ENCODE data around the gene DGCR6L. TPM values are rescaled to one million over a fixed set of nuclear protein-coding genes. Genes with fewer than 3 reads are reported as not detected.
"Not testable (repeated sequence)": the region's sequence is repeated elsewhere in the genome, so short reads cannot be mapped to it uniquely, and the experiment has no call there.

Gene DGCR6L
- total RNA-seq, 5 donors from 2014 or later (not counting 1 experiment from before 2014, with no cell fraction given) = 34.9 to 50.7 (median 46.7) TPM

DNA sequence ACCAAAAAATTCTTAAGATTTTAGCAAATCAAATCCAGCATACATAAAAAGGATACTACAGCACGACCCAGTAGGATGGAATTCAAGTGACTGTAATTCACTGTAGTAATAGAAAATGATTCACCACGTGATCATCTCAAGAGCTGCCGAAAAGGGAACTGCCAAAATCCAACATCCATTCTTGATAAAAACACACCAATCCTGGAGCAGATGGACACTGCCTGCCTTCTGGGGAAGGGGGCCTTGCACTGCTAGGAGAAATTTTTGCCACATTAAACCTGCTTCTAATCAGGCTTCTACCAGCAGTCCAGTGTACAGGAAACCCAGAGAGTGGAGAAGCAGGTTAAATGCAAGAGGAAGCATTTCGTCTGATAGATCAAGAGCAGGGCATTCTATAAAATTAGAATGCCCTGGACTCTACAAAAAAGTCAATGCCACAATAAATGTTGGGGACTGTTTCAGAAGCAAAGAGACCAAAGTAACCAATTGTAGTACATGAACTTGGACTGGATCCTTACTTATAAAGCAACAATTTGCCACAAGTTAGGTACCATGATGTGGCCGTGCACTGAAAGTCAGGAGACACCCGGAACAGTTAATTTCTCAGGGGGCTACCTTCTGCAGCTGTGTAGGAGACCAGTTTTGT is 1.7 kb downstream of the DGCR6L start:
- Mint-ChIP-seq H3K4me3 (peak overlapping the region; percentile 59 to 89 (median 85)), H3K4me1 (peaks cover 37 to 55% (median 50%) of the 10 kb centered on the region in 3 donors)
- H3K4me3 ChIP-seq (ENCODE audit: control insufficient read depth in 1 of 2, extremely low read depth in 1 of 2, low read length in 1 of 2); H3K27me3 ChIP-seq (replicated peaks in 1 of 2; ENCODE audit: control insufficient read depth in 2 of 2, extremely low read depth in 1 of 2, insufficient read depth in 2 of 2, low read length in 1 of 2); H3K27ac ChIP-seq (ENCODE audit: low read length); H3K9me3 Mint-ChIP-seq; H3K27me3 Mint-ChIP-seq; POLR2A ChIA-PET; ATAC-seq (replicated peaks in 1 of 4); CTCF ChIA-PET; H3K9me3 ChIP-seq; H3K27ac Mint-ChIP-seq; H3K36me3 Mint-ChIP-seq: not testable (repeated sequence)
- Histone ChIP-seq H3K36me3 (ENCODE audit: control insufficient read depth in 2 of 2, extremely low read depth in 1 of 2, insufficient read depth in 1 of 2, low read length in 1 of 2) (peaks cover 0 to 11% of the 10 kb centered on the region in 2 donors), H3K4me1 (ENCODE audit: control insufficient read depth in 1 of 2, extremely low read depth in 1 of 2, insufficient read depth in 2 of 2, low read length in 2 of 2) (peaks cover 15 to 64% of the 10 kb centered on the region in 2 experiments)
- DNase-seq = peak in 1 of 35 experiments; percentile 0
- no CpG with 5 or more reads among the region's 6 CpGs for WGBS (ENCODE audit: insufficient coverage)

DNA sequence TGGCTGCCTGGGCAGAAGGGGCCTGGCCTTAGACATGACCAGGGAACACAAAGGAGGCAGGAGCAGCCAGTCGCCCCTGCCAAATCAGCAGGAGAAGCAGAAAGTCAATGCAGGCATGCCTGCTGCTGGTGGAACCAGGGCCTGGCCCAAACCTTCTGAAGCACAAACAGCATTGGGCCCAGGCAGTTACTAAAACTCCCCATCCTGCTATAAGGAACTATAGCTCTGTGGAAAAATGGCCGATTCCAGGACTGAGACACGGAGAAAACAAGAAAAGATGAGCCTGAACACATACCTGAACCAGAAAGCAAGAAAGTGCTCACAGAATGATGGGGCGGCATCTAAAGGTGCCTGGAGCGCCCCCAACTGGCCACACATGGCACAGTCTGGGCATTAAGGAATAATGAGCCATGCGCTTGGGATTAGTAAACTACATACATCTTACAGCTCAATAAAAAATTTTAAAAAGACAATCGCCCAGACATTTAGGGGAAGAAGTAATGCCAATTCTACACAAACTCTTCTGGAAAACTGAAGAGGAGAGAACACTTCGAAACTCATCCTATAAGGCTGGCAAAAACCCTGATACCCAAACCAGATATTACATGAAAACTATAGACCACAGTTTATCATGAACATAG is 2.3 kb downstream of the DGCR6L start:
- Histone ChIP-seq H3K4me1 (ENCODE audit: control insufficient read depth in 1 of 2, extremely low read depth in 1 of 2, insufficient read depth in 2 of 2, low read length in 2 of 2) (peaks cover 12 to 58% of the 10 kb centered on the region in 2 experiments), H3K36me3 (ENCODE audit: control insufficient read depth in 2 of 2, extremely low read depth in 1 of 2, insufficient read depth in 1 of 2, low read length in 1 of 2) (peaks cover 0 to 11% of the 10 kb centered on the region in 2 donors)
- H3K36me3 Mint-ChIP-seq; CTCF ChIA-PET; H3K27ac ChIP-seq (ENCODE audit: low read length); H3K27ac Mint-ChIP-seq; H3K9me3 Mint-ChIP-seq; H3K27me3 ChIP-seq (replicated peaks in 1 of 2; ENCODE audit: control insufficient read depth in 2 of 2, extremely low read depth in 1 of 2, insufficient read depth in 2 of 2, low read length in 1 of 2); H3K9me3 ChIP-seq; POLR2A ChIA-PET; H3K27me3 Mint-ChIP-seq; H3K4me3 ChIP-seq (ENCODE audit: control insufficient read depth in 1 of 2, extremely low read depth in 1 of 2, low read length in 1 of 2); ATAC-seq (replicated peaks in 1 of 4): not testable (repeated sequence)
- peak in 13 of 35 experiments; percentile 0 to 45 (median 27) for DNase-seq
- peaks cover 31 to 48% (median 44%) of the 10 kb centered on the region in 3 donors for H3K4me1 Mint-ChIP-seq
- 100% methylated on average over 1 of the region's 8 CpGs for WGBS (ENCODE audit: insufficient coverage)
- peak overlapping the region; percentile 59 to 89 (median 85) for H3K4me3 Mint-ChIP-seq

DNA sequence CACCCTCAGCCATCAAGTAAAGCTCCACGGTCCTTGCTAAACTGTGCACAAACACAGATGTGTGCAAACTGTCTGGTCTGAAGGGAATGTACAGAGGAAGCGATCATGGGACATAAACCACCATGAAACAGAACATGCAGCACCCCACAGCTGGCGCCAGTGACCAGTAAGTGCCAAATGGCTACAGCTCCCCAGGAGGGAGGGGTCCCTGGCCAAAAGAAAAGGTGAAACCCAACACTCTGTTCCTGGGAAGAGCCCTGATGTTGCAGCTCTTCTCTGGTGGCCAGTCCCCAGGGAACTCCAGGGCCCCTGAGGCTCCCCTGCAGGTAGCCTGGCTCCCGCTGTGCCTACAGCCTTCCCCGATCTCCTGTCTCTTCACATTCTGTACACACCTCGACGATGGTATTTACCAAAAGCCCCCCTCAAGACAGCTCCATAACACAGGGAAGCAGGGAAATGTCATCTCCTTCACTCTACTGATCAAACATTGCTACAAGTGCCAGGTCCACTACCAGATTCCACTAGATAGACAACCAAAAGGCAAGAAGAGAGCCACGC is 2.9 kb downstream of the DGCR6L start:
- no peaks in the 10 kb centered on the region for H3K27me3 Mint-ChIP-seq
- H3K4me3 Mint-ChIP-seq = peak overlapping the region in 1 of 3 donors; percentile 89
- H3K9me3 Mint-ChIP-seq = no peaks in the 10 kb centered on the region
- CTCF ChIA-PET = interaction anchor here in 1 of 2 donors (0.6 kb wide), 1 partner anchor 141 kb away, joined by 4 read pairs; no protein-coding TSS in a partner anchor
- H3K4me1 Mint-ChIP-seq = peaks cover 27 to 44% (median 42%) of the 10 kb centered on the region in 3 donors
- no peak overlapping the region for H3K27ac Mint-ChIP-seq
- Histone ChIP-seq H3K27me3 (replicated peaks in 1 of 2; ENCODE audit: control insufficient read depth in 2 of 2, extremely low read depth in 1 of 2, insufficient read depth in 2 of 2, low read length in 1 of 2) (no peaks in the 10 kb centered on the region), H3K4me3 (ENCODE audit: control insufficient read depth in 1 of 2, extremely low read depth in 1 of 2, low read length in 1 of 2) (no peak overlapping the region), H3K27ac (ENCODE audit: low read length) (no peak overlapping the region), H3K4me1 (ENCODE audit: control insufficient read depth in 1 of 2, extremely low read depth in 1 of 2, insufficient read depth in 2 of 2, low read length in 2 of 2) (peaks cover 12 to 54% of the 10 kb centered on the region in 2 experiments), H3K36me3 (ENCODE audit: control insufficient read depth in 2 of 2, extremely low read depth in 1 of 2, insufficient read depth in 1 of 2, low read length in 1 of 2) (peaks cover 0 to 11% of the 10 kb centered on the region in 2 donors), H3K9me3 (no peaks in the 10 kb centered on the region)
- no peak for ATAC-seq (replicated peaks in 1 of 4)
- no peaks in the 10 kb centered on the region for H3K36me3 Mint-ChIP-seq
- WGBS (ENCODE audit: insufficient coverage) = 94% methylated on average over 6 of the region's 8 CpGs
- DNase-seq = no peak
- POLR2A ChIA-PET = no interaction called here

DNA sequence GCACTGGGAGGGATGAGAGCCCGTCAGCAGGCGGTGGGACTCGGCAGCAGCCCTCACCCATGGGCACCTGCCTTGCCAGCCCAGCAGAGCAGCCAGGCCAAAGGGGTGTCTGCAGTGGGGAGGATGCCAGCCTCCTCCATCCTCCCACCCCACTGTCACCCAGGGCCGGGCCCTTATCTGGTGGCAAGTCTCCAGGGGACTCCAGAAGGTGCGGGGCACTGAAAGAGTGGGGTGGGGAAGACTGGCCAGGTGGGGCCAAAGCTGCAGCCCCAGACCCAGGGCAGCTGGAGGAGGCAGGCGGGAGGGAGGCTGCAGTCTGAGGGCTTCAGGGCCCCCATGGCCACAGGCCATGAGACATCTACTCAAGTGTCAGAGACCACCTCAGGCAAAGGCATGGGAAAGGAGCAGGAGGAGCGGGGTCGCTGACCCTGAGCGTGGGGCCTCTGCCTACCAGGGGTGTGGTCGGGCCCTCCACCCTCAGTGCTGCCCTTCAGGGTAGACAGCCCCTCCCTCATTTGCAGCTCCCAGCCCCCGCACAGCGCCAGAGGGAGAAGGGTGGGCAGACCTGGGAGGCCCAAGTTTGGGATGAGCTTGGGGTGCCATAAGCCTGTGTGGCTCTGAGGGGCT is 3.5 kb downstream of the DGCR6L start:
- H3K36me3 ChIP-seq (ENCODE audit: control insufficient read depth in 2 of 2, extremely low read depth in 1 of 2, insufficient read depth in 1 of 2, low read length in 1 of 2) = peaks cover 0 to 11% of the 10 kb centered on the region in 2 donors
- Mint-ChIP-seq H3K4me3 (no peak overlapping the region), H3K27ac (no peak overlapping the region), H3K27me3 (no peaks in the 10 kb centered on the region), H3K36me3 (no peaks in the 10 kb centered on the region), H3K9me3 (no peaks in the 10 kb centered on the region), H3K4me1 (peaks cover 27 to 38% (median 36%) of the 10 kb centered on the region in 3 donors)
- no peak overlapping the region for H3K4me3 ChIP-seq (ENCODE audit: control insufficient read depth in 1 of 2, extremely low read depth in 1 of 2, low read length in 1 of 2)
- CTCF ChIA-PET = interaction anchor here in 1 of 2 donors (0.6 kb wide), 1 partner anchor 142 kb away, joined by 4 read pairs; no protein-coding TSS in a partner anchor
- POLR2A ChIA-PET = no interaction called here
- no peak for DNase-seq
- 100% methylated on average over 3 of the region's 12 CpGs for WGBS (ENCODE audit: insufficient coverage)
- H3K27ac ChIP-seq (ENCODE audit: low read length) = no peak overlapping the region
- no peak for ATAC-seq (replicated peaks in 1 of 4)
- H3K4me1 ChIP-seq (ENCODE audit: control insufficient read depth in 1 of 2, extremely low read depth in 1 of 2, insufficient read depth in 2 of 2, low read length in 2 of 2) = peaks cover 11 to 48% of the 10 kb centered on the region in 2 experiments
- H3K27me3 ChIP-seq (replicated peaks in 1 of 2; ENCODE audit: control insufficient read depth in 2 of 2, extremely low read depth in 1 of 2, insufficient read depth in 2 of 2, low read length in 1 of 2) = no peaks in the 10 kb centered on the region
- no peaks in the 10 kb centered on the region for H3K9me3 ChIP-seq

DNA sequence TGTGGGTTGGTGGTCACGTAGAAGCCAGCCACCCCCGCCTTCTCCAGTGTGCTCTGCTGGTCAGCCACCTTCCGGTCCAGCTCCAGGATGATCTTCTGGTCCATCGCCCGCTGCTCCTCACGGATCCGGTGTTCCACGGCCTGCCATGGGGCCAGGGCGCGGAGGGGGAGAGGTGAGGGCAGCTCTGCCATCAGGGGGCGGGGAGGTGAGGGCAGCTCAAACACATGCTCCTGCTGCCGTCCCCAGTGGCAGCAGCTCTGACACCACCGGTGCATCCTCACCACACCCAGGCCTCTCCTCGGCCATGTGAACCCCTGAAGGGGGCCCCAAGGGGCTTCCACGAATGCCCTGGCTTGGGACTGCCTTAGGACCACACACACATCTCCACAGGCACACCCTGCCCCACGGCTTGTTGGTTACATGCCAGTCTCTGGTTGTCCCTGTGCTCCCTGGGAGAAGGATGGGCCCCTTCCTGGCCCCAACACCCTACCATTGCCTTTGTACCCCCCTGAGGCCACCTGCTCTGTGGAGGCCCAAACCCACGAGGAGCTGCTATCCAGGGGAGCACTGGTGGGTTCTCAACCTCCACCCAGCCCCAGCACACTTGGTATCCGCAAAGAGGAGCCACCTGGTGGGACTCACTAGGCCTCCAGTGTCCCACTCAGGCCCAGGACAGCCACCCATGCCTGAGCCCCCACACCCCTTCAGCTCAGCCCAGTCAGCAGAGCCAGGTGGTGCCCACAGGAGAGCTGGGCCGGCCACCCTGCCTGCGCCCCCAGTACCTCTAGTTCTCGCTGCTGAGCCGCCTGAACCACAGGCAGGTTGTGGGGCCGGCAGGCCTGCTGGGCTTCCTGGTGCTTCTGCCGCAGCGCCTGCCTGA is 4.3 kb downstream of the DGCR6L start:
- H3K27me3 Mint-ChIP-seq = no peaks in the 10 kb centered on the region
- Histone ChIP-seq H3K27me3 (replicated peaks in 1 of 2; ENCODE audit: control insufficient read depth in 2 of 2, extremely low read depth in 1 of 2, insufficient read depth in 2 of 2, low read length in 1 of 2) (no peaks in the 10 kb centered on the region), H3K9me3 (no peaks in the 10 kb centered on the region), H3K4me1 (ENCODE audit: control insufficient read depth in 1 of 2, extremely low read depth in 1 of 2, insufficient read depth in 2 of 2, low read length in 2 of 2) (peaks cover 5 to 41% of the 10 kb centered on the region in 2 experiments), H3K4me3 (ENCODE audit: control insufficient read depth in 1 of 2, extremely low read depth in 1 of 2, low read length in 1 of 2) (no peak overlapping the region), H3K36me3 (ENCODE audit: control insufficient read depth in 2 of 2, extremely low read depth in 1 of 2, insufficient read depth in 1 of 2, low read length in 1 of 2) (peaks cover 0 to 11% of the 10 kb centered on the region in 2 donors), H3K27ac (ENCODE audit: low read length) (no peak overlapping the region)
- POLR2A ChIA-PET = no interaction called here
- no peak overlapping the region for H3K4me3 Mint-ChIP-seq
- CTCF ChIA-PET = no interaction called here
- peaks cover 21 to 31% (median 28%) of the 10 kb centered on the region in 3 donors for H3K4me1 Mint-ChIP-seq
- no peaks in the 10 kb centered on the region for H3K9me3 Mint-ChIP-seq
- no peak overlapping the region for H3K27ac Mint-ChIP-seq
- peak in 2 of 35 experiments; percentile 0 for DNase-seq
- 86% methylated on average over 15 of the region's 25 CpGs for WGBS (ENCODE audit: insufficient coverage)
- ATAC-seq (replicated peaks in 1 of 4) = no peak
- no peaks in the 10 kb centered on the region for H3K36me3 Mint-ChIP-seq

All from T-cell (primary cell).